ENCODE results near the gene FAM228A.
A peak's percentile ranks its signal among the peaks of the same experiment; 100 is the strongest.
"Not testable (repeated sequence)": the region's sequence is repeated elsewhere in the genome, so short reads cannot be mapped to it uniquely, and the experiment has no call there.

The FAM228A gene

DNA sequence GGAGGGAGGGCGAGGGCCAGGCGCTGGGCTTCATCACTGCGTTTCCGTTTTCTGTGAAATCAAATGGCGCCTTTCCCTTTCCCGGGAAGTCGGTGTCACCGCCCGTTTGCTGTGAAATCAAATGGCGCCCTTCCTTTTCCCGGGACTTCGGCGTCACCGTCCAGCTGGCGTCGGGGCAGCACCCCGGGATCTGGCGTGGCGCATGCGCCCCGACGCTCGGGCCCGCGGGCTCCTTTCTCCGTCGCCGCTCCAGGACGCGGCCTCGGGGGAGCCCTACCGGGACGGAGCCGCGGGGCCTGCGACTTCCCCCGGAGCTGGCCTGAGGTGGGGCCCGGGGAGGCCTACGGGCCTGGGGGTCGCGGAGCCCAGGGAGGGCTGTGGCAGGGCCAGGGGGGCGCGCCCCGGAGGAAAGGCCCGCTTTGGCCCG is at the start of gene FAM228A:
Gene FAM228A (plus strand): TSS at position 203 of the 427 bp plus-strand sequence. CDS start 428 bp downstream, outside the sequence.
- DNase-seq (ENCODE audit: low read depth, low spot score) = no peak

DNA sequence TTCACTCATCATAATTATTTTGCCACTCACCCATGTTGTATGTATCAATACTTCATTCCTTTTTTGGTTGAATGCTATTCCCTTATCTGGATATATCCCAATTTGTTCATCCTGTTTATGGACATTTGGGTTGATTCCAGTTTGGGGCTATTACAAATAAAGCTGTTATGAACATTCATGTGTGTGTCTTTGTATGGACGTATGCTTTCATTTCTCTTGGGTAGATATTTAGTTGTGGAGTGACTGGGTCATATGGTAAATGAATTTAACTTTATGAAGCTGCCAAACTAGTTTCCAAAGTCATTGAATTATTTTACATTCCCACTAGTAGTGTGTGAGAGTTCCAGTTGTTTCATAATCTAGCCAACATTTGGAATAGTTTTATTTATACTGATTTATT is 48.9 kb upstream of the FAM228A start:
- no peak for DNase-seq (ENCODE audit: low read depth, low spot score)

GRCh38 chr2:24132543-24132942 is 42.3 kb upstream of the FAM228A start:
- no peak for DNase-seq (ENCODE audit: low read depth, low spot score)

DNA sequence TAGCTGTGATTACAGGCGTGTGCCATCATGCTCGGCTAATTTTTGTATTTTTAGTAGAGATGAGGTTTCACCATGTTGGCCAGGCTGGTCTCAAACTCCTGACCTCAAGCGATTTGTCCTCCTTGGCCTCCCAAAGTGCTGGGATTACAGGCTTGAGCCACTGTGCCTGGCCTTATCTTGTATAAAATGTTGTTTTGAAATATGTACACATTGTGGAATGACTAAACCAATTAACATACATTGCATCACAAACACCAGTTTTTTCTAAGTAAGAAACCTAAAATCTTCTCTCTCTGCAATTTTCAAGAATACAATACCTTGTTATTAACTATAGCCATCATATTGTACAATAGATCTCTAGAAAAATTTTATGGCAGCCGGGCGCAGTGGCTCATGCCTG is 34.5 kb upstream of the FAM228A start:
- not testable (repeated sequence) for DNase-seq (ENCODE audit: low read depth, low spot score)

DNA sequence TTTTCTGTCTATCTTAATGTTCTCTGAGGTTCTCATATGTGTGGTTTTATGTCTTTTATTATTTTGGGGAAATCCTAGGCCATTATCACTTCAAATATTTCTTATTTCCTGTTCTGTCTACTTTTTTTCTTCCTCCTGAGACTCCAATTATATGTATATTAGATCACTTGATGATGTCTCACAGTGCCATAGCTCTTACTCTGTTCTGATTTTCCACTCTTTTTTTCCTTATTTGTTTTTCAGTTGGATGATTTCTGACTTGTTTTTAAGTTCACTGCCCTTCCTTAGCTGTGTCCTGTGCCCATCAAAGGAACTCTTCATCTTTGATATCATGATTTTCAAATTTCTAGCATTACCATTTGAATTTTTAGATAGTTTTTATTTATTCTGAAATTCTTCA is 27.5 kb upstream of the FAM228A start:
- no peak for DNase-seq (ENCODE audit: low read depth, low spot score)

DNA sequence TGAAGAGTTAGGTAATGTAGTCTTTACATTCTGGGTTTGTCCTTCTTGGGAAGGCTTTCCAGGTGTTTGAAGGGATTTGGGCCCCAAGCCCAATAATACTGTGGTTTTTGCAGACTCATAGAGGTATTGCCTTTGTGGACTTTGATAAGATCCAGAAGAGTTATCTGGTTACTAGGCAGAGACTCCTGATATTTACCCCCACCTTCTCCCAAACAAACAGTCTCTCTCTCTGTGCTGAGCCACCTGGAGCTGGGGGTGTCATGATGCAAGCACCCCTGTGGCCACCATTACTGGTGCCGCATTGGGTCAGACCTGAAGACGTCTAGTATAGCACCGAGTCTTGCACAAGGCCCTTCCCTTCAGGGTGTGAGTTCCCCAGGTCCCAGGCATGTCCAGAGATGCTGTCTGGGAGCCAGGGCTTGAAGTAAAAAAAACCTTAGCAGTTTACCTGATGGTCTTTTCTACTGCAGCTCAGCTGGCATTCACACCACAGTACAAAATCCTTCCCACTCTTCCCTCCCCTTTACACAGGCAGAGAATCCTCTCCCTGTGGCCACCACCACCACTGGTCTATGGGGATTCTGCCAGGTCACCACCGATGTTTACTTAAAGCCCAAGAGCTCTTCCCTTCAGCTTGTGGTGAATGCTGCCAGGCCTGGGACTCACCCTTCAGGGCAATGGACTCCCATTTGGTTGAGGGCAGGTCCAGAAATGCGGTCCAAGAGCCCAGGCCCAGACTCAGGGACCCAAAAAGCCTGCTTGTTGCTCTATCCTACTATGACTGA is 22.2 kb upstream of the FAM228A start:
- DNase-seq (ENCODE audit: low read depth, low spot score) = no peak

- no peak for DNase-seq (ENCODE audit: low read depth, low spot score)
These were observed 21.4 kb upstream of the FAM228A start for GRCh38 chr2:24153478-24153877.

DNA sequence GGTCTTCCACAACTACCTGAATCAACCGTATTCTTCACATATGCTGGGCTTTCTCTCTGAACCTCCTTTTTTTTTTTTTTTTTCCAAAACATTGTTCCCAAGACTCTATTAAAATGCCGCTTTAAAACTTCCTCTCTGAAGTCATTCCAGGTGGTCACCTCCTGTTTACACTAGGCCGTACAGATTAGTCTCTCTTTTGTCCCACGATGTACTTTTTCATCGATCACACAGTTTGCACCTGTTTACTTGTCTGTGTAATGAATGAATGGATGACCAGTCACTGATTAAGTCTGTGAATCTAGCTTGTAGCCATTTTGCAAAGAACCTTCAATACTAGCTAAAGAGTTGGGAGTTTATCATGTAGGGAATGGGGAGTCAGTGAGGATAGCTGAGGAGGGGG is 16.7 kb upstream of the FAM228A start:
- no peak for DNase-seq (ENCODE audit: low read depth, low spot score)

DNA sequence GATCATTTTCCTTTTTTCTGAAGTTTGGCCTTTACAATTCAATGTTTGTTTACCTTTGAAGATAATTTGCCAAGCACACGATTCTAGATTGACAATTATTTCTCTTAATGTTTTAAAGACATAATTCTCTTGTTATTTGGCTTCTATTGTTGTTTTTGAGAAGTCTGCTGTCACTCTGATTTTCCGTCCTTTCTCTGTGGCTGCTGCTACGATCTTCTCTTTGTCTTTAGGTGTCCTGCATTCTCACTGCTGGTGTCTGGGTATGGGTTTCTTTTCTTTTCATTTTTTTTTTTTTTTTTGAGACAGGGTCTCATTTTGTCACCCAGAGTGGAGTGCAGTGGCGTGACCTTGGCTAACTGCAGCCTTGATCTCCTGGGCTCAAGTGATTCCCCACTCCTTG is 15.1 kb upstream of the FAM228A start:
- DNase-seq (ENCODE audit: low read depth, low spot score) = no peak

DNA sequence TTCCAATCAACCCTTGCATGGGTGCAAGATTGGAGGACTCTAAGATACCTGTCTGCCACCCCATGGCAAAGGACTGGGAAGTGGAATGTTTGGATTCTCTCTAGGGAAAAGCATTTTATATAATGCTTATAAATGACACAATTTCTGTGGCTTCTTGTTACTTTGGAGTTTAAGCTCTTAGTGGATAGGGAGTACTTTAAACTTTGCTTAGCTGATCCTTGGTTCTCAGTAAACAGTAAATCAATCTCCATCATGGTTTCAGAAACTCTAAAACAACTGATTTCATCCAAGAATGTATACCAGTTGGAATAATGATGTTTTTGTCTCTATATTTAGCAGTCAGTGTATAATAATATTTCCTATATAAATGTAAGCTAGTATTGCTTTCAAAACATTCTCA is 14.1 kb upstream of the FAM228A start:
- no peak for DNase-seq (ENCODE audit: low read depth, low spot score)

DNA sequence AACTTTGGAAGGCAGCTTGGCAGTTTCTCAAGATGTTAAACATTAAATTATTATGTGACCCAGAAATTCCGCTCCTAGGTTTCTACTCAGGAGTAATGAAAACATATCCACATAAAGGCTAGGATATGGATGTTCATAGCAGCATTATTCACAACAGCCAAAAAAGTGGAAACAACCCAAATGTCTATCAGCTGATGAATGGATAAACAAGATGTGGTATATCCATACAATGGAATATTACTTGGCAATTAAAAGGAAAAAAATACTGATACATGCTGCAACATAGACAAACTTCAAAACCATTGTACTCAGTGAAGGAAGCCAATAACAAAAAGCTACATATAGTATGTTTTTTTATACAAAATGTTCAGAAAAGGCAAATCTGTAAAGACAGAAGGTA is 12.4 kb upstream of the FAM228A start:
- no peak for DNase-seq (ENCODE audit: low read depth, low spot score)

- no peak for DNase-seq (ENCODE audit: low read depth, low spot score)
These were observed 11.7 kb upstream of the FAM228A start for GRCh38 chr2:24163186-24163585.

GRCh38 chr2:24163601-24164000 is 11.3 kb upstream of the FAM228A start:
- DNase-seq (ENCODE audit: low read depth, low spot score) = no peak

DNA sequence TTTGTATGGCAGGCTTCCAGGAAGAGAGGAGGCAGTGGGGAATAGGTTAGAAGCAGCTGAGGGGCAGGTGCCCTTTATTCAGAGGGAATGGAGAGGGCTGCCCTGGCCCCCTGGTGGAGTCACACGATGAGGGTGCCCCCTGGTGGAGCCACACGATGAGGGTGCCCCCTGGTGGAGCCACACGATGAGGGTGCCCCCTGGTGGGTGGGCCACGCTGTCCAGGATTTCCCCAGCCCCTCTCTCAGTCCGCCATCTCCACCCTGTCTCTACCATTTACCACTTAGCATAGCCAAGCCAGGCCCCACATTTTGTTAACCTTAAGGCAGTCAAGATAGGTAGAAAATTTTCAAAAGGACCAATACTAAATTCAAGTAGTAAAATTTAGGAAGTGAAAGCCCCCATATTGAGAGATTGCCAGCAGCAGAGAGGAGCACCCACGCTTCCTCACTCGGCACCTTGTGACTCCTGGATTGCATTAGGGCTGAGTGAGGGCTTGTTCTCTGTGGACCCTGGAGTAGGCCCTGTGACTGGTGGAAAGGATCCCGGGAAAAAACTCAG is 10.4 kb upstream of the FAM228A start:
- peak; percentile 63 for DNase-seq (ENCODE audit: low read depth, low spot score)

DNA sequence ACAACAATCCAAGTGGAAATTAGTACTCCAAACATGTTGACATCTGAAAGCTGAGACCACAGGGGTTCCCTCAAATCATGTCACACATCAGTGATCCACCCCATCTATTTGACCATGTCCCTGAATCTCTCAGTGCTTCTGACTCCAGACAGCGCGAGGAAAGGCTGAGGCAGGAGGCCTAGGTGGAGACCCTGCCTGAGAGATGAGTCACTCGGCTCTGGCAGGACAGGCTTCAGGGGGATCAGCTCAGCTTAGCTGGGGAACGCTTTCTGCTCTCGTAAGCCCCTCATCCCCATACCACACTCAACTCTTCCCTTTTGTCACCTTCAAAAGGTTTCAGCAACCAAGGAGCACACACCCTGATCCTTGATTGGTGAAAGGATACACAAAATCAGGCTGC is 5.8 kb upstream of the FAM228A start:
- DNase-seq (ENCODE audit: low read depth, low spot score) = peak; percentile 43

DNA sequence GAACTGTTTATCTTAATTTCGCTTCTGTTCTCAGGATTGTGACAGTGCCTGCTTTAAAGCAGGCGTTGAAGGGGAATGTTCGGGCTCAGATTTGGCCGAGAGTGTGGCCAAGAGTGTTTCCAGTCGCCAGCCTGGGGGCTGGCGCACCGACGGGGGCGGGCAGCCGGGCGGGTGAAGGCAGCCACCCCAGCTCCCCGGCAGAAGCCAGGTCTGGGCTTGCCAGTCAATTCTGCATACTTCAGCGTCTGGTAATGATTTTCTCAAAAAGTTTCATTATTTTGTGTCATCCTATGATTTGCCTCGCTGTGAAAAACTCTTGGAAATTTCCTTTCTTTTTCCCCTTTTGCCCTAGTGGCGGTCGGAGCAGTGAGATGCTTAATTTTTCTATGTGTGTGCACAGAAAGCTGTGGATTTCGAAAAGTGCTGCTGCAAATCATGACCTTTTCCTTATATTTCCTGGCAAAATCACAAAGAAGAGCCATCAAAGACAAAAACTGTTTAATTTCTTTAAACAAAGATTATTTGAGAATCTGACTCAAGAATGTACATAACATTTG is 856 bp downstream of the FAM228A start:
- DNase-seq (ENCODE audit: low read depth, low spot score) = no peak

DNA sequence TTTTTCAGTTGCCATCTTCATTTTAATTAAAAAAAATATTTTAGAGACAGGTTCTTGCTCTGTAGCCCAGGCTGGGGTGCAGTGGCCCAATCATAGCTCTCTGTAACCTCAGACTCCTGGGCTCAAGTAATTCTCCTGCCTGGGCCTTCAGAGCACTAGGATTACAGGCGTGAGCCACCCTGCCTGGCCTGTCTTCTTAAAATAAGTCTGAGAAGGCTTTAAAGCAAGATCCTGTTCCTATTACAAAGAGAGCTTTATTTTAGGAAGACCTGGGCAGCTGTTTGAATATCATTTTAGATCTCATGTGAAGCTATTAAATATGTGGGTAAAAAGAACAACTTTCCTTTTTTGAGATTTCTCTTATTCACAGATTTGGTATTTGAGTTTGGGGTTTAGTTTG is 1.5 kb downstream of the FAM228A start:
- DNase-seq (ENCODE audit: low read depth, low spot score) = no peak

- DNase-seq (ENCODE audit: low read depth, low spot score) = no peak
These were observed 4.8 kb downstream of the FAM228A start for GRCh38 chr2:24179683-24180082.

DNA sequence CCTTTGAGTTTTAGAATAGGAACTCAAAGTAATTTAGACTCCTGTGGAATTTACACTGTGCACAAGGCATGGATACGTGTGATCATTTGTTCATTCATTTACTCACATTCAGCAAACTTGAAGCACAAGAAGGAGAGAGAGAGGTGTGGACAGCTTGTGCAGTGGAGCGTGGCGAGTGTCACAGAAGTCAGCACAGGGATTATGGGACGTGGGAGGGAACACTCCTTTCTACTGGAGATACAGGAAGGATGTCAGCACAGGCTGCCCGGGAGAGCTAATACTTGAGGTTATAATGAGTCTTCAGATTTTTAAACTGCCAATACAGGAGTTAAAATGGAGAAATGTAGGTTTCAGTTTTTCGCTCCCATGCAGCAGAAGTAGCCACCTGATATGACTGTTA is 7.0 kb downstream of the FAM228A start:
- no peak for DNase-seq (ENCODE audit: low read depth, low spot score)

- no peak for DNase-seq (ENCODE audit: low read depth, low spot score)
These were observed 7.7 kb downstream of the FAM228A start for GRCh38 chr2:24182507-24182906.

GRCh38 chr2:24183366-24184069 is 8.7 kb downstream of the FAM228A start:
- no peak for DNase-seq (ENCODE audit: low read depth, low spot score)

DNA sequence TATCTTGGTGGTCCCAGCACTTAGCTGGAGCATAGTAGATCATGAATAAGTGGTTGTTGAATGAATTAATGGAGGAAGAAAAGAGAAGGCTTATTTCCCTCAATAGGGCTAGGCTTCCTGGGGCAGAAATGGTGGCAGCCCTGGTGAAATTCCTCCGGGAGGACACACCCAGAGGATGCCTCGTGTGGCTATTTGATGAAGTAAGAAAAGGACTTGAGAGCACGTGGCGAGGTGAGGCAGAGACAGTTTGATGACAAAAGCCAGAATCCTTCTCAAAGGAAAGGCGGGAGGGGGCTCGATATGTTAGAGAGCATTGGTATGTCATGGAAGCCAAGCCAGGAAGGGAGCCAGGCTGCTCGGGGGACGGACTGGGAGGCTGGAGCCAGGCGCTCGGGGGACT is 14.7 kb downstream of the FAM228A start:
- peak; percentile 27 for DNase-seq (ENCODE audit: low read depth, low spot score)

- DNase-seq (ENCODE audit: low read depth, low spot score) = no peak
These were observed 15.7 kb downstream of the FAM228A start for GRCh38 chr2:24190503-24190902.
